Right forelimb (tissue), 1 donor: Measurements from ENCODE around the gene LRP1-AS.
A peak's percentile ranks its signal among the peaks of the same experiment; 100 is the strongest.

Experiments
- DNase-seq: peaks from one replicate; pipeline ENCODE4 v3.0.0-alpha.2; 2018

LRP1-AS gene

GRCh38 chr12:57096099-57096572 is 51.3 kb downstream of the LRP1-AS start:
- peak; percentile 30 for DNase-seq

- DNase-seq = no peak
These were observed 52.0 kb downstream of the LRP1-AS start for GRCh38 chr12:57095440-57095839.
